Stimulated activated CD8-positive, alpha-beta memory T cell treated with anti-CD3 and anti-CD28 coated beads, Interleukin-12 subunit alpha, Interleukin-12 subunit beta, amount 100 ng/mL, for 24 hours (primary cell): Measurements from ENCODE around the gene MYO3A.
"Not testable (repeated sequence)": the region's sequence is repeated elsewhere in the genome, so short reads cannot be mapped to it uniquely, and the experiment has no call there.

Experiments used
- DNase-seq: peaks from one replicate; pipeline ENCODE4 v3.0.0-alpha.2; 2020; ENCODE audit errors: extremely low read depth

MYO3A gene

GRCh38 chr10:26087666-26088065 lies 153.6 kb downstream of the MYO3A start:
- no peak for DNase-seq

DNA sequence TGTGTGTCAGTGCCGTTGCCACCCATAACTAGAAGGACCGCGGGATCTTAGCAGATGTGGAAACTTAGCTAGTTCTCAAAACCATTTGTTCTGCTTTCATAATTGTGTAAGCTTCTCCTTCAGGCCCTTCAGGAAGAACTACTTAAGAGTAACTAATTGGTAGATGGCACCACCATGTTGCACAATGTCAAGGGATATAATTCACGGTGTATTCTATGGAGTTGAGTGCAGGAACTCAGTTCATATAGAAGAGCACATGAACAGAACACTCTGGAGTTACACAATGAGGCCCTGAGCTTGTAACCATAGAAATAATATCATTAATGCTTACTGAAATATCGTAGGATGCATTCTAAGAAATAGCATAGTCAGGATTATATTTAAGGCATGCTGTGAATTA lies 156.0 kb downstream of the MYO3A start:
- DNase-seq = no peak

- DNase-seq = no peak
Measured at GRCh38 chr10:26090762-26091161, 156.7 kb downstream of the MYO3A start.

DNA sequence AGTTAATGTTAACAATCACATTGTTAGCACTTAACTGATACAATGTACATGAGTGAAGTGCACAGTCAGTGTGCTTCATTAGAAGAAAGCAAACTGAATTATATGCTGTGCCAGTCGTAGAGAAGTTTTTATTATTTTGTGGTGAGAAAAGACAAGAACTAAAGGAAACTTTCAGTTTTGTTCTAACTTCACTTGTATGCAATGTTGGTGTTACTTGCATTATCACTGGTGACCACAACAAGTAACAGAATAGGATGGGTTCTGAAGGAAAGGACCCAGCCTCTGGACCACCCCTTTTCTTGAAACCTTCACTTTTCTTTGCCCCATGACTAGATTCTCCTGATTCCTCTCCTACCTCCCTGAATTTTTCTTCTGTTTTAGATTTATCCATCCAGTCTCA lies 159.2 kb downstream of the MYO3A start:
- no peak for DNase-seq

GRCh38 chr10:26095781-26096180 lies 161.8 kb downstream of the MYO3A start:
- DNase-seq = no peak

- DNase-seq = not testable (repeated sequence)
Measured at GRCh38 chr10:26097549-26097948, 163.5 kb downstream of the MYO3A start.

DNA sequence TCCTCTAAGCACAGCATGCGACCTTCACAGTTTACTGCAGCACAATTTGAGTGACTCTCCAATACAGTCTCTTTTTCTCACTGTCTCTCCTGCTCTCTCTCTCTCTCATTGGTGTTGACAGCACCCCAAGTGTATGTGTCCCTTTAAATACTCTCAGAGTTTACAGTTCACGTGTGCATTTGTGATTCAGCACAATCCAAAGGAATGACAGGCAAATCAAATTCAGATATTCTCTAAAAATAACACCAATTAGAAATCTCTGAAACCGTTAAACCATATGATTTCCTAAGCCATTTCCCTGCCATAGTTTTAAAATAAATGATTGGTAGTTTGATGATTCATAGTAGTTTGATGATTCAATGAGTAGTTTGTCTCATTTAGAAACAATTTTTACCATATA lies 178.5 kb downstream of the MYO3A start:
- DNase-seq = no peak

DNA sequence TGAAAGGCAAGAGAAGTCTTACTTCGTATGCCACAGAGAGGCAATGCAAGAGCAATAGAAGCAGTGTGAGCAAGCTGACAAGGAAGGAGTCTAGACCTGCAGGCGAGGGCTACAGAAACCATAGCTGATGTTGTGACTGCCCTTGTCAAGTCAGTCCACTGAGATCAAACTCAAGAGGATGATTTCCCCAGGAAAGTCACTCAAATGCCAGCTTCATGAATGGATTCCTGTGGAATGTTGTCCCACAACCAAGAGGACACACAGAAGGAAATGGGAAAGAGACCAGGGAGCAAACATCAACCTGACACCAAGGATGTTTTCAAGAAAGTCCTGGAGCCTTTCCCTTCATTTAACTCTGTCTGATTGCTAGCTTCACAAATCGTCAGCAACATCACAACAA lies 204.6 kb downstream of the MYO3A start:
- no peak for DNase-seq

- no peak for DNase-seq
Measured at GRCh38 chr10:26156019-26156418, 222.0 kb downstream of the MYO3A start.

DNA sequence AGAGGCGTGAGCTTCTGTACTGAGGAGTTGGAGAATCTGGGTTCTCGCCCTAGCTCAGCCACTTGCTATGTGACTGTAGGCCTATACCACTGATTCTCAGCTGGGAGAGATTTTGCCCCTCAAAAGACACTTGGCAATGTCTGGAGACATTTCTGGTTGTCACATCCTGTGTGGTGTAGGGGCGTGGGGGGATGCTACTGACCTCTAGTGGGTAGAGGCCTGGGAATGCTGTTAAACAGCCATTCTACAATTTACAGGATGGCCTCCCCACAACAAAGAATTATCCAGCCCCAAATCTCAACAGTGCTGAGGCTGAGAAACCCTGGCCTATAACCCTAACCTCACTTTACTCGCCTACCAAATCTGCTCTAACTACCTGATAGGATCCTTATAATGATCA lies 223.7 kb downstream of the MYO3A start:
- no peak for DNase-seq

- DNase-seq = no peak
Measured at GRCh38 chr10:26169466-26169865, 235.4 kb downstream of the MYO3A start.

DNA sequence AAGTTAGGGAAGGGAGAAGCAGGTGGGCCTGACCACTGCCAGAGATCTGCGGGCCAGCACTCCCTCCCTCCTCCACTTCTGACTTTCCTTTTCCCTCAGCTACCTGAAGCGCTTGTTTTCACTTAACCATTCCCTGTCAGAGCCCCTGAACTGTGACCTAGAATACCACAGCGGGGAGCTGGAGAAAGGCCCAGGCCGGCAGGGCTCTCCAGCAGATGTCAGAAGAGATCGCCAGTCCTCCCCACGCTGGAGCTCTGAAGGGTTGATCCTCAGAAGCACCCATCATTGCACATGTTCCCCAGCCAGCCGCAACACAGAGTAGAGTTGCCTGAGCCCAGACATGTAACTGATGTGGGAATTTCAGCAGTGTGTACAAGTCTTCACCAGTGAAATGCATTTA lies 238.1 kb downstream of the MYO3A start:
- DNase-seq = no peak

DNA sequence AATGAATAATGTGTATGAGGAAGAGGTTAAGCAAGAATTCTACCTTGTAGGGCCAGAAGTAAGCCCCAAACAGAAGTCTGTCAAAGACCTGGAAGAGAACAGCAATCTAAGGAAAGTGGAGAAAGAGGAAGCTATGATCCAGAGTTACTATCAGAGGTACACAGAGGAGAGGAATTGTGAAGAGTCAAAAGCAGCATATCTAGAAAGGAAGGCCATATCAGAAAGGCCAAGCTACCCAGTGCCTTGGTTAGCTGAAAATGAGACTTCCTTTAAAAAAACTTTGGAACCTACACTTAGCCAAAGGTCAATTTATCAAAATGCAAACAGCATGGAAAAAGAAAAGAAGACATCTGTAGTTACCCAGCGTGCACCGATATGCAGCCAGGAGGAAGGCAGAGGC lies 239.8 kb downstream of the MYO3A start:
- no peak for DNase-seq

DNA sequence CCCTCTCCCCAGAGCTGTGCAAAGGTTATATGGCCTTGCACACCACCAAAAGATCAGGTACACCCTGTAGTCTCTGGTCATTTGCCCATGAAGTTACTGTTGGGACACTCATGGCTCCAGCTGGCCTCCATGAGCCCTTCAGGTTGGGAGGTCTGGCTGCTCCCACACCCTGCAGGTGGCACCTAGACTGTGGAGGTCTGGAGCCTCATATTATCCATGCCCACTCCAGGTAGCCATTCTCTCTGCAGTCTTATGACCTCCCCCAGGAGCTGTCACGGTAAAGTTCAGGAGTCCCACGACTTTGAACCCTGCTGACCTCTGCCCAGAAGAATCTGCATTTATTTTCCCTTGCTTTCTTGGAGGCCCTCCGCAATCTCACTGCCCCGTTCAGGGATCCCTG lies 243.3 kb downstream of the MYO3A start:
- DNase-seq = no peak

GRCh38 chr10:26194275-26194674 lies 260.2 kb downstream of the MYO3A start:
- no peak for DNase-seq

- no peak for DNase-seq
Measured at GRCh38 chr10:26197248-26197647, 263.2 kb downstream of the MYO3A start.

DNA sequence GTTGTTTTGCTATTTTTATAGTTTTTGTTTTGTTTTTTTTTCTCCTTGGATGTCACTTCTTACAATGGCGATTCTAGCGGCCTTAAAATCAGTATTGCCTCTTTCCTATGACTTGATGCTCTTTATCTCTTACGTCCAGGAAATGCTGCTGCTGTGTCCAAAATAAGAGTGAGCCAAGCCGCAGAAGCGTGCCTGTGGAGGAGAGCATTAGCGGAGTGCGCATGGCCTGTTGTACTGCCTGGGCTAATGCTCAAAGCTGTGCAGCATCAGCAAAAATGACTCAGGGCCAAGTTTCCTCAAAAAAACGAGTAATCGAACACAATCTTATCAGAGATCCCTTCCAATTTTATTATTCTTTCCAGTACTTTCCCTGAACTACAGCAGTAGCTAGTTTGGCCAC lies 264.1 kb downstream of the MYO3A start:
- no peak for DNase-seq

DNA sequence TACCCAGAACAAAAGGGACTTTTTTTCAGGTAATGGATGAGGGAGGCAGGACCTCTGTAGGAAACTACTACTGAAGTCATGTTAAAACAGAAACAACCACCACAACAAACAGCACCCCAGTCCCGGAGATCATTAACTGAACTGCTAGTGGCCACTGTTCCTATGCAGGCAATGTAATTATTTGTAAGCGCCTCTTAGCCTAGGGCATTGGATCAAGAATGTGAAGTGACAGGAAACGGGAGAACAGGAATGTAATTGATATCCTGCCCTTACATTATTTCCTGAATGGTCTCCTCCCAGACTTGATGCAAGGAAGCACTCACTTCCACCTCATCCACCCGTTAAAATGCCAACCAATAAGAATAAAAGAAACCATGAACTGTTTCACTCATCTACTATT lies 265.8 kb downstream of the MYO3A start:
- no peak for DNase-seq

DNA sequence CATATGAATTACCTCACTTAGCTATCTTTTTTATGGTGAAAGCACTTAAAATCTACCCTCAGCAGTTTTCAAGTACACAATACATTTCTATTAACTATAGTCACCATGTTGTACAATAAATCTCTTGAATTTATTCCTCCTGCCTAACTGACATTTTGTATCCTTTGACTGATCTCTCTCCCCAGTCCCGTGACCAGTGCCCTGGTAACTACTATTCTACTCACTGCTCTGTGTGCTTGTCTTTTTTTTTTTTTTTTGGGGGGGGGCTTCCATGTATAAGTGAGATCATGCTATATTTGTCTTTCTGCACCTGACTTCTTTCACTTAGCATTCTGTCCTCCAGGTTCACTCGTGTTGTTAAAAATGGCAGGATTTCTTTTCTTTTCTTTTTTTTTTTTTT lies 271.2 kb downstream of the MYO3A start:
- no peak for DNase-seq

- DNase-seq = no peak
Measured at GRCh38 chr10:26211781-26212444, 277.9 kb downstream of the MYO3A start.

GRCh38 chr10:26212511-26212910 lies 278.5 kb downstream of the MYO3A start:
- no peak for DNase-seq

- DNase-seq = no peak
Measured at GRCh38 chr10:26213157-26213800, 279.2 kb downstream of the MYO3A start.

DNA sequence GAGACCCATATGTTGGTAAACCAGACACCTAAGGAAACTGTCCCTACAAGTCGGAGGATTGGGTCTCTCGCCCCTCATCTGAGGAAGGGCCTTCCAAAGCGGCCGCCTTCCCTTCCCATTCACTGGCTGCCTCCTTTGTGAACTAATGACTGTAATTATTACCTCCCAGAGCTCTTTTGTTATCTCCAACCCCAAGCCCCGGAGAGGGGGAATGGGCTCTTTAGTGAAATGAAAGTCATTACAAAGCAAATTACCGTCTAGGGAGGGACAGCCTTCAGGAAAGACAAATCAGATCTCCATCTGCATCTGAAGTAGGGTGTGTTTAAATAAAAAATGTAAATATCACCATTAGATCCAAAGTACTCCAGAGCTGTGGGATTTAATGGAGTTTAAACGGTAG lies 280.0 kb downstream of the MYO3A start:
- DNase-seq = no peak
